T-cell (primary cell): ENCODE results near the gene TCP10L. TPM values are rescaled to one million over a fixed set of nuclear protein-coding genes. Genes with fewer than 3 reads are reported as not detected.
A peak's percentile ranks its signal among the peaks of the same experiment; 100 is the strongest.

Source experiments
- ATAC-seq, 4 experiments: fragments of 200-7000 bp in 3 of 4; fragments of 150-1000 bp in 1 of 4; cut with Tn5 transposase; replicated peaks in 1 of 4; 1 replicate in 3 of 4; 2 replicates in 1 of 4; pipeline ENCODE4 v1.10.0; 2021; ENCODE audit warnings: moderate library complexity in 3 of 4, mild to moderate bottlenecking in 2 of 4, moderate number of reproducible peaks in 1 of 4
- CTCF ChIA-PET, 2 donors: fragments of 300-600 bp; sonication (Branson Sonifier 250); formaldehyde crosslinking; loops; one replicate each; lab custom pipeline; 2022; ENCODE audit warnings: antibody characterized with exemption in 2 of 2; lab: Charles Lee
- POLR2A ChIA-PET, 2 donors: fragments of 300-600 bp; sonication (Branson Sonifier 250); formaldehyde crosslinking; loops; one replicate each; lab custom pipeline; 2022; ENCODE audit warnings: antibody characterized with exemption in 2 of 2; lab: Charles Lee
- DNase-seq, 35 experiments: peaks; one replicate each; pipeline versions ENCODE4 v3.0.0 to v3.0.0-alpha.2; 2013 to 2023
- H3K27ac ChIP-seq: one replicate; pipeline ENCODE4 v1.5.1; 2013; ENCODE audit warnings: low read length
- H3K27me3 ChIP-seq, 2 experiments: replicated peaks in 1 of 2; 1 replicate in 1 of 2; 2 replicates in 1 of 2; pipeline versions ENCODE4 v1.6.1 to v1.7.0; 2013; ENCODE audit warnings: low read length in 1 of 2, mixed read lengths in 1 of 2; ENCODE audit not compliant: control insufficient read depth in 2 of 2, insufficient read depth in 2 of 2; ENCODE audit errors: extremely low read depth in 1 of 2
- H3K36me3 ChIP-seq, 2 donors: 1 replicate in 1 of 2; 2 replicates in 1 of 2; pipeline versions ENCODE4 v1.6.1 to v1.7.0; 2013; ENCODE audit warnings: low read length in 1 of 2; ENCODE audit not compliant: control insufficient read depth in 2 of 2, insufficient read depth in 1 of 2; ENCODE audit errors: extremely low read depth in 1 of 2
- H3K4me1 ChIP-seq, 2 experiments: 1 replicate in 1 of 2; 2 replicates in 1 of 2; pipeline versions ENCODE4 v1.6.1 to v1.7.0; 2013; ENCODE audit warnings: low read length in 2 of 2, mixed read lengths in 1 of 2; ENCODE audit not compliant: insufficient read depth in 2 of 2, control insufficient read depth in 1 of 2; ENCODE audit errors: extremely low read depth in 1 of 2
- H3K4me3 ChIP-seq, 2 donors: 1 replicate in 1 of 2; 2 replicates in 1 of 2; pipeline versions ENCODE4 v1.5.1 to v1.7.0; 2013; ENCODE audit warnings: mild to moderate bottlenecking in 2 of 2, low read length in 1 of 2, moderate library complexity in 1 of 2; ENCODE audit not compliant: control insufficient read depth in 1 of 2; ENCODE audit errors: extremely low read depth in 1 of 2
- H3K9me3 ChIP-seq: 2 replicates; pipeline ENCODE4 v1.7.0; 2013
- H3K27ac Mint-ChIP-seq, 2 donors: one replicate each; pipeline ENCODE4 v1.8.0; 2020 to 2021; ENCODE audit warnings: mild to moderate bottlenecking in 2 of 2, mixed read lengths in 2 of 2
- H3K27me3 Mint-ChIP-seq, 2 donors: one replicate each; pipeline ENCODE4 v1.8.0; 2021 to 2022; ENCODE audit warnings: mixed read lengths in 2 of 2
- H3K36me3 Mint-ChIP-seq: one replicate; pipeline ENCODE4 v1.8.0; 2021; ENCODE audit warnings: mixed read lengths
- H3K4me1 Mint-ChIP-seq, 3 donors: one replicate each; pipeline ENCODE4 v1.8.0; 2020 to 2022; ENCODE audit warnings: mixed read lengths in 3 of 3, mild to moderate bottlenecking in 1 of 3
- H3K4me3 Mint-ChIP-seq, 3 donors: one replicate each; pipeline ENCODE4 v1.8.0; 2020 to 2022; ENCODE audit warnings: mild to moderate bottlenecking in 3 of 3, mixed read lengths in 3 of 3, moderate library complexity in 3 of 3
- H3K9me3 Mint-ChIP-seq, 3 donors: one replicate each; pipeline ENCODE4 v1.8.0; 2020 to 2022; ENCODE audit warnings: mixed read lengths in 3 of 3
- WGBS: methylation state at CpG from one replicate; pipeline ENCODE4 v1.1.5; 2013; ENCODE audit warnings: missing lambda C conversion rate; ENCODE audit not compliant: insufficient coverage; 5-methylcytosine and 5-hydroxymethylcytosine counted together
- total RNA-seq, 35 experiments: library from RNA in 6 of 35; stranded (reverse) in 6 of 35; fragments of 120-200 nt in 1 of 35; gene quantifications; one replicate each; pipeline versions ENCODE4 v1.2.1 to v1.2.4 and lab custom pipeline; 2013 to 2026

TCP10L gene
- total RNA-seq, 5 donors from 2014 or later (not counting 1 experiment from before 2014, with no cell fraction given) = 0.19 to 0.73 (median 0.39) TPM; not detected in 1

- H3K36me3 ChIP-seq = peaks cover 9 to 80% of the 10 kb centered on the region in 2 donors
- no peaks in the 10 kb centered on the region for H3K27me3 ChIP-seq
- no peak for ATAC-seq
- H3K4me3 ChIP-seq = no peak overlapping the region
- Mint-ChIP-seq H3K4me3 (no peak overlapping the region), H3K4me1 (peaks cover 5 to 6% (median 6%) of the 10 kb centered on the region in 3 donors), H3K9me3 (no peaks in the 10 kb centered on the region), H3K27me3 (no peaks in the 10 kb centered on the region), H3K36me3 (peaks cover 62% of the 10 kb centered on the region), H3K27ac (no peak overlapping the region)
- no peak for DNase-seq
- ChIA-PET CTCF (interaction anchor here in 1 of 2 donors (0.9 kb wide), 1 partner anchor 213 kb away, joined by 3 read pairs; no protein-coding TSS in a partner anchor), POLR2A (no interaction called here)
- no peak overlapping the region for H3K27ac ChIP-seq
- no peaks in the 10 kb centered on the region for H3K4me1 ChIP-seq
- WGBS = 94% methylated on average over 8 of the region's 8 CpGs
- no peaks in the 10 kb centered on the region for H3K9me3 ChIP-seq
Observed at GRCh38 chr21:32604464-32604863, 19.1 kb upstream of the TCP10L start.

GRCh38 chr21:32603131-32603530 is 17.8 kb upstream of the TCP10L start:
- Histone ChIP-seq H3K4me1 (no peaks in the 10 kb centered on the region), H3K27me3 (no peaks in the 10 kb centered on the region), H3K9me3 (no peaks in the 10 kb centered on the region), H3K36me3 (peaks cover 9 to 82% of the 10 kb centered on the region in 2 donors), H3K27ac (no peak overlapping the region), H3K4me3 (no peak overlapping the region)
- Mint-ChIP-seq H3K4me3 (no peak overlapping the region), H3K9me3 (no peaks in the 10 kb centered on the region), H3K27ac (no peak overlapping the region), H3K36me3 (peaks cover 56% of the 10 kb centered on the region), H3K27me3 (no peaks in the 10 kb centered on the region), H3K4me1 (peaks cover 0 to 6% (median 0%) of the 10 kb centered on the region in 3 donors)
- POLR2A ChIA-PET = no interaction called here
- WGBS = 93% methylated on average over 8 of the region's 8 CpGs
- no peak for DNase-seq
- CTCF ChIA-PET = no interaction called here
- ATAC-seq = no peak

- H3K36me3 Mint-ChIP-seq = peaks cover 51% of the 10 kb centered on the region
- H3K9me3 Mint-ChIP-seq = no peaks in the 10 kb centered on the region
- H3K4me3 Mint-ChIP-seq = no peak overlapping the region
- H3K9me3 ChIP-seq = no peaks in the 10 kb centered on the region
- no peak overlapping the region for H3K4me3 ChIP-seq
- ChIA-PET CTCF (interaction anchor here (0.6 to 2.9 kb wide), 8 partner anchors 11 to 864 kb away, joined by 3 to 61 read pairs (median 8); partner anchors contain the start of genes CFAP298 (in 1 of the 2) and URB1 (in 1 of the 2)), POLR2A (interaction anchor here in 1 of 2 donors (0.6 kb wide), 1 partner anchor 274 kb away, joined by 3 read pairs; no protein-coding TSS in a partner anchor)
- H3K4me1 Mint-ChIP-seq = peaks cover 0 to 6% (median 0%) of the 10 kb centered on the region in 3 donors
- H3K27me3 ChIP-seq = no peaks in the 10 kb centered on the region
- no peaks in the 10 kb centered on the region for H3K27me3 Mint-ChIP-seq
- no peak overlapping the region for H3K27ac ChIP-seq
- H3K4me1 ChIP-seq = no peaks in the 10 kb centered on the region
- peaks cover 5 to 74% of the 10 kb centered on the region in 2 donors for H3K36me3 ChIP-seq
- DNase-seq (no peak), ATAC-seq (no peak)
- H3K27ac Mint-ChIP-seq = no peak overlapping the region
- WGBS = 100% methylated on average over 3 of the region's 6 CpGs
Observed at GRCh38 chr21:32602099-32602498, 16.8 kb upstream of the TCP10L start.

GRCh38 chr21:32599526-32599925 is 14.2 kb upstream of the TCP10L start:
- POLR2A ChIA-PET = no interaction called here
- 93% methylated on average over 3 of the region's 8 CpGs for WGBS
- no peaks in the 10 kb centered on the region for H3K4me1 Mint-ChIP-seq

GRCh38 chr21:32599091-32599490 is 13.8 kb upstream of the TCP10L start:
- Histone ChIP-seq H3K36me3 (peaks cover 5 to 45% of the 10 kb centered on the region in 2 donors), H3K27me3 (no peaks in the 10 kb centered on the region), H3K9me3 (no peaks in the 10 kb centered on the region), H3K27ac (no peak overlapping the region), H3K4me3 (no peak overlapping the region), H3K4me1 (no peaks in the 10 kb centered on the region)
- no peaks in the 10 kb centered on the region for H3K27me3 Mint-ChIP-seq
- peak overlapping the region in 1 of 2 donors; percentile 45 for H3K27ac Mint-ChIP-seq
- no peak overlapping the region for H3K4me3 Mint-ChIP-seq
- no peaks in the 10 kb centered on the region for H3K4me1 Mint-ChIP-seq
- H3K9me3 Mint-ChIP-seq = no peaks in the 10 kb centered on the region
- ChIA-PET POLR2A (no interaction called here), CTCF (interaction anchor here (0.7 to 1.0 kb wide), 3 partner anchors 31 to 238 kb away, joined by 3 to 6 read pairs (median 3); no protein-coding TSS in a partner anchor)
- no peak for ATAC-seq
- WGBS = 67% methylated on average over 3 of the region's 5 CpGs
- DNase-seq = no peak
- H3K36me3 Mint-ChIP-seq = peaks cover 23% of the 10 kb centered on the region

More at GRCh38 chr21:32599526-32599925, 14.2 kb upstream of the TCP10L start:
- Histone ChIP-seq H3K9me3 (no peaks in the 10 kb centered on the region), H3K27ac (no peak overlapping the region), H3K36me3 (peaks cover 5 to 49% of the 10 kb centered on the region in 2 donors), H3K4me3 (no peak overlapping the region), H3K4me1 (no peaks in the 10 kb centered on the region), H3K27me3 (no peaks in the 10 kb centered on the region)
- DNase-seq (no peak), ATAC-seq (no peak)
- CTCF ChIA-PET = interaction anchor here in 1 of 2 donors (1.0 to 2.9 kb wide), 3 partner anchors 196 to 227 kb away, joined by 3 to 61 read pairs (median 21); partner anchors contain the start of gene URB1
- Mint-ChIP-seq H3K27ac (peak overlapping the region in 1 of 2 donors; percentile 45), H3K4me3 (no peak overlapping the region), H3K36me3 (peaks cover 28% of the 10 kb centered on the region), H3K27me3 (no peaks in the 10 kb centered on the region), H3K9me3 (no peaks in the 10 kb centered on the region)

- Mint-ChIP-seq H3K4me1 (no peaks in the 10 kb centered on the region), H3K36me3 (peaks cover 5% of the 10 kb centered on the region), H3K27ac (peak overlapping the region in 1 of 2 donors; percentile 68), H3K9me3 (no peaks in the 10 kb centered on the region), H3K4me3 (no peak overlapping the region), H3K27me3 (no peaks in the 10 kb centered on the region)
- POLR2A ChIA-PET = interaction anchor here in 1 of 2 donors (0.7 kb wide), 1 partner anchor 332 kb away, joined by 9 read pairs; no protein-coding TSS in a partner anchor
- H3K27ac ChIP-seq = no peak overlapping the region
- DNase-seq = no peak
- no peaks in the 10 kb centered on the region for H3K4me1 ChIP-seq
- 73% methylated on average over 4 of the region's 6 CpGs for WGBS
- no peak overlapping the region for H3K4me3 ChIP-seq
- CTCF ChIA-PET = interaction anchor here in 1 of 2 donors (0.6 to 0.9 kb wide), 3 partner anchors 194 to 233 kb away, joined by 3 to 4 read pairs (median 4); partner anchors contain the start of gene URB1
- peaks cover 0 to 26% of the 10 kb centered on the region in 2 donors for H3K36me3 ChIP-seq
- no peak for ATAC-seq
- H3K9me3 ChIP-seq = no peaks in the 10 kb centered on the region
- no peaks in the 10 kb centered on the region for H3K27me3 ChIP-seq
Observed at GRCh38 chr21:32597205-32597604, 11.9 kb upstream of the TCP10L start.
